GM18951 (cell line): ENCODE results near the gene FAM107B.

Experiments used
- POLR2A ChIP-seq: IDR thresholded peaks from 4 replicates; pipeline ENCODE4 v1.6.1; 2011; ENCODE audit warnings: mild to moderate bottlenecking; ENCODE audit not compliant: insufficient read length, insufficient read depth; ENCODE audit errors: extremely low read depth
- in situ Hi-C: fragments of 300-500 bp; cut with MboI; formaldehyde crosslinking; loops from one replicate; pipeline ENCODE4 v1.12.0; 2022; ENCODE audit warnings: low sequenced_read_pairs, mixed read lengths, inconsistent platforms; ENCODE audit not compliant: unreplicated experiment

FAM107B gene

DNA sequence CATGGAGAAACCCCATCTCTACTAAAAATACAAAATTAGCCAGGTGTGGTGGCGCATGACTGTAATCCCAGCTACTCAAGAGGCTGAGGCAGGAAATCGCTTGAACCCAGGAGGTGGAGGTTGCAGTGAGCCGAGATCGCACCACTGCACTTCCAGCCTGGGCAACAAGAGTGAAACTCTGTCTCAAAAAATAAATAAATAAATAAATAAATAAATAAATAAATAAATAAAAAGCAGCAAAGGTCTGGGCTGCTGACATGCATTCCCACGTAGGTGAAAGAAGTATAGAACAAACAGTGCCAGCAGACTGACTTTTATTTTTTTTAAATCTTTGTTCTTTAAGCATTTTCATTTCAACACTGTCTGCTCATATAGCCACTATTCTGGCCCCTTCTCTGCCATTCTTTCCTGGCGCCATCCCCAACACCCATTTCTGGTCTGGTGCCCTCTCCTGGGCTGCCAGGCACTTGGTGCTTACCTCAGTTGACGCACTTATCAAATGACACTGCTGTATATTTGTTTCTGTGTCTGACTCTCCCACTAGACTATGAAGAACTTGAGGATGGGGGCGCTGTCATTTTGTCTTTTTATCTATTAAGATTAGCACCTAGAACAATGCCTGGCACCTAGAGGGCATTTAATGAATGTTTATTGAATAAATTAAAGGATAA, 15.6 kb downstream of the FAM107B start:
- in situ Hi-C loops: no loop called here
- TF ChIP-seq POLR2A: no peak

DNA sequence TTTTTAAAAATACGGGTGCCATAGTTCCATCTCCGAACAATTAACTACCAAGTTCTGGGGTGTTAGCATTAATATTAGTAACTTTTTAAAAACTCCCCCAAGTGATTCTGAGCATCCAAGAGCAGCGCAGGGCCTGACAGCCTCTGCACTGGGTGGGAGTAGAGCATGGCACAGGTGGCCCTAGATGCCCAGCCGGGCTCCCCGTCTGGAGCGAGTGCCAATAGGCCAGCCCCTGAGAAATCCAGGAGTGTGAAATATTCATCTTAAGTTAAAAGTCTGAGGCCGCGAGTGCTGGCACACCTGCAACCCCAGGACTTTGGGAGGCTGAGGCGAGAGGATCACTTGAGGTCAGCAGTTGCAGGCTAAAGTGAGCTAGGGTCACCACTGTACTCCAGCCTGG, 16.2 kb downstream of the FAM107B start:
- in situ Hi-C loops: no loop called here

DNA sequence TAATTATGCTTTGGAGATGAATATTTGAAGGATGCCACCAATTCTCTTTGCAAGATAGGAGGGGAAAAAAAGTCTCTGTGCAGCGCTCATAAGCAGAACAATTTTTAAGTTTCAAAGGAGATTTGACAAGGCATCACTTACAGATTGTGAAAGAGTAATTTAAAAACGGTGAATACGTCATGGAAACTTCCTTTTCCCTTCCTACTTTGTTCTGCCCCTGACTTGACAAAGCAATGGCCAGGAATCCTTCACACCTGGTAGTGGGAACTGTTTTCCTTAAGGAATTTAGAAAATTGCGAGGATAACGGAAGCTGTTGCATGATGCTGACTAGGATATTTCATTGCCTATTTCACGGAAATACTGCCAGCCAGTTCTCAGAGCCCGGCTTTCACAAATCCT, 16.7 kb downstream of the FAM107B start:
- in situ Hi-C loops: no loop called here

More for the DNA sequence above, 16.2 kb downstream of the FAM107B start:
- no peak for TF ChIP-seq POLR2A

DNA sequence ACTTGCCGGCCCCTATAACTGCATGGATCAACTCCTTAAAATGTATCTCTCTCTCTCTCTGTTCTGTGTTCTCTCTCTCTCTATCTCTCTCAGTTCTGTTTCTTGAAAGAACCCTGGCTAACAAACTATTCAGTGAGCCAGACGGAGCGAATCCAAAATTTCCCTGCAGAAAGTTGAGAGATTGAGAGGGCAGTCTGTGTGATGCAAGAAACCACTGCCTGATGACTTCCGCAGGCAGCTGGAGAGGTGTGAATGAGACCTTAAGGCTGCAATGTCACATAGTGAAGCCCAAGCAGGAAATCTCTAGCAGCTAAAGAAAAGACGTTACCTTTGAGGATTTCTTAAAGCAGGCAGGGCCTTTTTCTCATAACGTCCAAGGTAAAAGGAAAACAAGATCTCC, 17.3 kb downstream of the FAM107B start:
- no peak for TF ChIP-seq POLR2A

More for the DNA sequence above, 16.7 kb downstream of the FAM107B start:
- TF ChIP-seq POLR2A: no peak

DNA sequence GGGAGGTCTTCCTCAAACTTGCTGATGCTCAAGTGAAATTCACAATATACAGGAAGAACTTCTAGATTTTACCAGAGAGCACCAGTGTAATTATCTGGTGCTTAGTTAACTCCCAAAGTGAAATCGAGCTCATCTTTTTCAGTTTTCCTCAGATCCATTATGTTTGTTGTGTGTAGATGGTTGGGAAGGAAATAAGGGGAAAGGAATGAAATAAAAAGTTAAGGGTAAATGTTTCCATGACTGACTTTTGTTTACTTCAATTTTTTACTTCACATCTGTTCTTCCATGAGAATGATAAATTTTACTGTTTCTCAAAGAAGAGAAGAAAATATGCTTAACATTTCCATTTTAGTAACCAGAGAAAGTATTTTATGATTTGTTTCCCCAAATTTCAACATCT, 21.3 kb downstream of the FAM107B start:
- in situ Hi-C loops: no loop called here
- TF ChIP-seq POLR2A: no peak

More for the DNA sequence above, 17.3 kb downstream of the FAM107B start:
- in situ Hi-C loops: no loop called here

DNA sequence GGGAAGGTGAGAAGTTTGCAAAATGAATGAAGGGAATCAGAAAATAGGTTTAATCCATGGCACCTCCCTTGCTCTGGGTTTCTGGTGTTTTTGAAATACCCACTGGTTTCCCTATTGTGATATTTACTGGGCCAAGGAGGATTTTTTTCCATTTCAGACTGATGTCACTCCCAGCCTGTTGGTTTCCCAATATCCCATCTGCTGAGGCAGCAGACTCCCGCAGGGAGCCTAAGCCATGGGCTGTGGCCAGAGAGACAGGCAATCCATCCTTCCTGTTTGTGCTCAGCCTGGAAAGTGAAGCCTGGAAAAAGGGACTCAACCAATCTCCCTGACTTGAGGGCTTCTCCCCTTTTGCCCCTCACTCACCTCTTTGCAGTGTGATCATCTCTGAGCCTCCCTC, 22.8 kb downstream of the FAM107B start:
- in situ Hi-C loops: no loop called here
- no peak for TF ChIP-seq POLR2A

DNA sequence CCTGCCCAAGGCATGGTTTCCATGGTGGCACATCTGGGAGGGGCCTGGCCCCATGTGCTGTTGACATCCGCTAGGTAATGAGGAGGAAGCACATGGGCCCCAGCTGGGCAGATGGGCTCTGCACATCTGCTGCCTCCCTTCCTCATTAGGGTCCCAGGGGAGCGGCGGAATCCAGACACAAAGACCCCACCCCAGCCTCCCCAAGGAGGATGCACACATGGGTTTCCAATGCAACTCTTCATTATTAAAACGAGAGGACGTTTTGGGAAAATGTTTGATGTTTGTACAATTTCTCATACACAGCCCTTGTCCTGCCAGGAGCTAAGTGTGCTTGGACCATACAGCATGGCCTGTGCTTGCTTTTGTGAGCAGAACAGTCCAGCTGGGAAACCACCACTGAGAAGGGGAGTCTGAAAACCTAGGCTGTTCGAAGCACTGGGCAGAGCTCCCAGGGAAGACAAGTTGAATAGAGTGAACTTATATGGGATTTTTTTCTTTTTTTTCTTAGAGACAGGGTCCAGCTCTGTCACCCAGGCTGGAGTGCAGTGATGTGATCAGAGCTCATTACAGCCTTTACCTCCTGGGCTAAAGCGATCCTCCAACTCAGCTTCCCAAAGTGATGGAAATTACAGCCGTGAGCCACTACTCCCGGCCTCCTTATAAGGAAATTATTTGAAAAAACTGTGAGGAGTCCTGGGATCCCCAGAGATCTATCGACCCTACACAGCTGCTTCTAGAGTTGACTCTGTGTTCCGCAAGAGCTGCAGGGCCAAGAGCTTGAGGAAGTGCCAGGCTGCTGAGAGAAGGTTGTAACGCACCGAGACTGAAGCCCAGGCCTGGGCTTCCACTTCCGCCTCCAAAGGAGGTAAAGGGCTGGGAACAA, 23.4 kb downstream of the FAM107B start:
- in situ Hi-C loops: no loop called here
- TF ChIP-seq POLR2A: no peak

DNA sequence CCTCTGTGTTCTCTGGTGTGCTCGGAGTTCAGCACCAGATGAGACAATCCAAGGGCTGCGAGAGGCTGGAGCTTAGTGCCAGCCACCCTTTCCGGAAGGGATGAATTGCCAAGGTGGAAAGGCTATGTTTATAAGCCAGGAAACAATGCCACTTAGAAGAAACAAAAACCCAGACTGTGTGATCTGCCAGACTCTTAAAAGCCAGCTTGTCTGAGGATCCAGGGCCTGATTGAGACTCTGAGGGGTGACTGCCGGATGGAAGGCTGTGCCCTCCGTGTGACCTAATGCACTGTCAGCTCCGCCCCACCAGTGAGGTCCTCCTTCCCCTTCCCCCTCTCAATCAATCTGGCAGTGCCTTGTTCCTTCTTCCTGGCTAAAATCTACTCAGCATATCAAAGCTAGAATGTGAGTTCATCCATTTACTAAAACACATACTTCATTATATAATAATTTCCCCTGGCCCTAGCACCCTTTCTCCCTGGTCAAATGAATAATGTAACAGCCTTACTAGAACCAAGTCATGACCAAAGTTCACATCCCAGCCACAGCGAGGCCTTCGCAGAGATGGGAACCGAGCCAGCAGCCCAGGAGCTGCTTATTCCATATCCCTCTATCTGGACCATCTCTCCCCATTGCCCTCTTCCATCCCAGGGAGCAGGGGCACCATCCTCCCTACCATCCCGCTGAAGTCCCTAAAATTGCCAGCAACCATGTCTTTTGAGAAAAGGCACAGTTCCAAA, 25.5 kb downstream of the FAM107B start:
- in situ Hi-C loops: no loop called here
- TF ChIP-seq POLR2A: no peak

DNA sequence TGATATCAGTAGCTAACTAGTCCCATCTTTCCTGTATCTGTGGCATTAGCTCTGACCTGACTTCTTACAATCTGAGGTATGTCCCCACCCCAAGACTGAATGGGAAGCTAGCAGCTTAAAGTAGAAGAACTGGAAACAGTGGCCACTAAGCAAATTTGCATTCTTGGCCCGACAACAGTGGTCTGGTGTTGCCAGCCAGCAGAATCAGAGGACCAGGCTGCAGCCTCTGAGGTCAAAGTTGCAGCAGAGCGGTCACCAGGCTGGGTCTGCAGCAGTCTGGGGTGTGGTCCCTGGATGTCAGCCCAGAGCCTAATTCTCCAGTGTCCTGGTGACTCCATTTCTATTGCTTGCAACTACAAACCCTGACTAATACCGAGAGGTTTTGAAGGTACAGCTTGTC, 26.3 kb downstream of the FAM107B start:
- TF ChIP-seq POLR2A: no peak
- in situ Hi-C loops: no loop called here

DNA sequence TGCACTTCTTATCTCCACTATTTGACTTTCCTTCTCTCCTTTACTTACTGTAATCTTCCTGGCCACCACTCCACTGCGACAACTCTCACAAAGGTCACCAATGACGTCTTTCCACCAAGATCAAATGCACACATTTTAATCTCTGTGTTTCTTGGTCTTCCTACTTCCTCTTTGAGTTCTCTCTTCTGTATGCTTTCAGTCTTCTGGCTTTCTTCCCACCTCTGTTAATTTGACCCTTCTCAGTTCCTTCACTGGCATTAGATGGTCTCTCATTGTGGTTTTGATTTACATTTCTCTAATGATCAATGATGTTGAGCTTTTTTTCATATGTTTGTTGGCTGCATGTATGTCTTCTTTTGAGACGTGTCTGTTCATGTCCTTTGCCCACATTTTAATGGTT, 31.9 kb downstream of the FAM107B start:
- in situ Hi-C loops: no loop called here
- TF ChIP-seq POLR2A: no peak

DNA sequence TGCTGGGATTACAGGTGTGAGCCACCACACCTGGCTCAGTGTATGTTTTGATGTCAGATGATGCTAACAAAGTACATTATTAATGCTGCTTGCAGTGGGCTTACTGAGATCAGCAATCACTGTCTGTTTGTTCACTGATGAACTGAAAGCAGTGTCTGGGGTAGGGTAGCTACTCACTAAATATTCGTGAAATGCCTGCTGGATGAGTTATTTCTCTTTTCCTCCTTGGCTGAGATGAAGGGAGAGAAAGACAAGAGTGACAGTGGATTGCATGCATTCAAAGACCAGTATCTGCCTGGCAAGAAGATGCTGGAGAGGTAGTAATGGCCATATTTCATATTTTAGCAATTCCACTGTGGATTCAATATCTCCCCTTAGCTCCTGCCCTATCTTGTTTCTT, 32.3 kb downstream of the FAM107B start:
- in situ Hi-C loops: no loop called here
- TF ChIP-seq POLR2A: no peak

DNA sequence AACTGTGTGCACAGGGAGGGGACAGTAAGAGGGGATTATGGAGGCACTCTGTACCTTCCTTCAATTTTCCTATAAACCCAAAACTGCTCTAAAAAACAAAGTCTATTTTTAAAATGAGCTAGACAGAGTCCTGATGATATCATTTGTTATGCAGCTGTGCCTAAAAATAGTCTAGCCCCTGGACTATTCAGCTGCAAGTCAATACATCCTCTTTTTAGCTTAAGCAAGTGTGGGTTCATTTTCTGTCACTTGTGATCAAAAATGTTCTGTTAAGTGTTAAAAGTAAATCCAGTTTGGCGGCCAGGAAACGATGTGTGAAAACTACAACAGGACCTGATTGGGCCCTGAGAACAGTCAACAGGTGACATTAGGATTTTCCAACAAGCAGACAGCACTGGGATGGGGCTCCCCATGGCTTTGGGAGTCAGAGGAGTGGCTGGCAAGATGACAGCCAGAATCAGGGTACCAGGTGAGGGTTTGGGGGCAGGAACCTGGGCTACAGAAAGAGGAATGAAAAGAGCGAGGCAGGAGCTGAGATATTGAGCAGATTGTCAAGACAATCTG, 33.9 kb downstream of the FAM107B start:
- in situ Hi-C loops: no loop called here
- TF ChIP-seq POLR2A: no peak
